Astrocyte of the cerebellum (primary cell): ENCODE results near the gene UGDH.
A peak's percentile ranks its signal among the peaks of the same experiment; 100 is the strongest.

Experiments used
- DNase-seq: peaks from one replicate; pipeline ENCODE4 v3.0.0-alpha.2; 2011; ENCODE audit warnings: low read depth
- H3K4me3 ChIP-seq: 2 replicates; pipeline ENCODE4 v1.5.1; 2011; ENCODE audit warnings: mild to moderate bottlenecking, low read depth, low read length, moderate library complexity
- CTCF ChIP-seq: IDR thresholded peaks from 2 replicates; pipeline ENCODE4 v1.5.1; 2012; ENCODE audit warnings: low read length, low read depth, moderate library complexity, mild to moderate bottlenecking; ENCODE audit errors: missing control alignments
- in situ Hi-C: cut with HindIII; loops from 2 replicates; pipeline ENCODE4 v1.10.0; 2017; ENCODE audit warnings: low sequenced_read_pairs

UGDH gene

GRCh38 chr4:39527296-39528060, at the start of gene UGDH:
UGDH (minus strand) TSS chr4:39527439; CDS start chr4:39521512, 5,927 bp downstream.
- peak within 1 kb of the TSS; percentile 99 for H3K4me3 ChIP-seq
- peak; percentile 97 for DNase-seq
- in situ Hi-C loops, result no loop called here
- TF ChIP-seq CTCF, result no peak

- TF ChIP-seq CTCF, result no peak
- in situ Hi-C loops, result no loop called here
- DNase-seq, result no peak
- H3K4me3 ChIP-seq, result no peak overlapping the region
Observed at GRCh38 chr4:39574946-39575345, 47.7 kb upstream of the UGDH start.

GRCh38 chr4:39571504-39571903, 44.3 kb upstream of the UGDH start:
- in situ Hi-C loops, result no loop called here
- no peak for DNase-seq
- TF ChIP-seq CTCF, result no peak
- H3K4me3 ChIP-seq, result no peak overlapping the region

GRCh38 chr4:39571054-39571453, 43.8 kb upstream of the UGDH start:
- no peak overlapping the region for H3K4me3 ChIP-seq
- in situ Hi-C loops, result no loop called here
- no peak for TF ChIP-seq CTCF
- DNase-seq, result no peak

GRCh38 chr4:39569209-39569608, 42.0 kb upstream of the UGDH start:
- no peak for TF ChIP-seq CTCF
- DNase-seq, result no peak
- in situ Hi-C loops, result no loop called here
- H3K4me3 ChIP-seq, result no peak overlapping the region

- TF ChIP-seq CTCF, result no peak
- DNase-seq, result no peak
- in situ Hi-C loops, result no loop called here
- H3K4me3 ChIP-seq, result no peak overlapping the region
Observed at GRCh38 chr4:39568805-39569204, 41.6 kb upstream of the UGDH start.
